Measurements from ENCODE around the gene TOLLIP.

GRCh38 chr11:1238767-1239595 lies 70.5 kb downstream of the TOLLIP start:
- TF ChIP-seq, protein P1, sequence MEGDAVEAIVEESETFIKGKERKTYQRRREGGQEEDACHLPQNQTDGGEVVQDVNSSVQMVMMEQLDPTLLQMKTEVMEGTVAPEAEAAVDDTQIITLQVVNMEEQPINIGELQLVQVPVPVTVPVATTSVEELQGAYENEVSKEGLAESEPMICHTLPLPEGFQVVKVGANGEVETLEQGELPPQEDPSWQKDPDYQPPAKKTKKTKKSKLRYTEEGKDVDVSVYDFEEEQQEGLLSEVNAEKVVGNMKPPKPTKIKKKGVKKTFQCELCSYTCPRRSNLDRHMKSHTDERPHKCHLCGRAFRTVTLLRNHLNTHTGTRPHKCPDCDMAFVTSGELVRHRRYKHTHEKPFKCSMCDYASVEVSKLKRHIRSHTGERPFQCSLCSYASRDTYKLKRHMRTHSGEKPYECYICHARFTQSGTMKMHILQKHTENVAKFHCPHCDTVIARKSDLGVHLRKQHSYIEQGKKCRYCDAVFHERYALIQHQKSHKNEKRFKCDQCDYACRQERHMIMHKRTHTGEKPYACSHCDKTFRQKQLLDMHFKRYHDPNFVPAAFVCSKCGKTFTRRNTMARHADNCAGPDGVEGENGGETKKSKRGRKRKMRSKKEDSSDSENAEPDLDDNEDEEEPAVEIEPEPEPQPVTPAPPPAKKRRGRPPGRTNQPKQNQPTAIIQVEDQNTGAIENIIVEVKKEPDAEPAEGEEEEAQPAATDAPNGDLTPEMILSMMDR (IDR thresholded peaks at IDR 0.05), result no peak
- TF ChIP-seq POLR2A (IDR thresholded peaks at IDR 0.05), result no peak
